WTC11 (cell line): ENCODE results near the gene KRT4.

Experiments
- ATF1 ChIP-seq: sonication (generic); formaldehyde crosslinking; IDR thresholded peaks from 2 replicates; pipeline ENCODE4 v1.8.1; 2023; ENCODE audit warnings: mild to moderate bottlenecking, moderate library complexity, missing genetic modification reagents
- FOXP1 ChIP-seq: sonication (generic); formaldehyde crosslinking; IDR thresholded peaks from 2 replicates; pipeline ENCODE4 v1.8.0; 2022; ENCODE audit warnings: missing genetic modification reagents, mild to moderate bottlenecking, moderate library complexity, borderline replicate concordance
- NR2C2 ChIP-seq: sonication (generic); formaldehyde crosslinking; IDR thresholded peaks from 2 replicates; pipeline ENCODE4 v1.8.0; 2022; ENCODE audit warnings: mild to moderate bottlenecking, missing genetic modification reagents
- SP1 ChIP-seq: sonication (generic); formaldehyde crosslinking; conservative IDR thresholded peaks from 2 replicates; pipeline ENCODE4 v1.8.1; 2022; ENCODE audit warnings: missing genetic modification reagents
- ZNF121 ChIP-seq: sonication (generic); formaldehyde crosslinking; IDR thresholded peaks from 2 replicates; pipeline ENCODE4 v1.8.0; 2023; ENCODE audit warnings: missing genetic modification reagents
- TF ChIP-seq, protein P1 (sequence below): sonication (generic); formaldehyde crosslinking; IDR thresholded peaks from 2 replicates; pipeline ENCODE4 v1.8.0; 2022; ENCODE audit warnings: mild to moderate bottlenecking, missing genetic modification reagents
- TF ChIP-seq, protein P2 (sequence below): fragments of 200-600 bp; IDR thresholded peaks from 2 replicates; pipeline ENCODE4 v1.8.0; 2022; ENCODE audit warnings: antibody characterized with exemption

DNA sequence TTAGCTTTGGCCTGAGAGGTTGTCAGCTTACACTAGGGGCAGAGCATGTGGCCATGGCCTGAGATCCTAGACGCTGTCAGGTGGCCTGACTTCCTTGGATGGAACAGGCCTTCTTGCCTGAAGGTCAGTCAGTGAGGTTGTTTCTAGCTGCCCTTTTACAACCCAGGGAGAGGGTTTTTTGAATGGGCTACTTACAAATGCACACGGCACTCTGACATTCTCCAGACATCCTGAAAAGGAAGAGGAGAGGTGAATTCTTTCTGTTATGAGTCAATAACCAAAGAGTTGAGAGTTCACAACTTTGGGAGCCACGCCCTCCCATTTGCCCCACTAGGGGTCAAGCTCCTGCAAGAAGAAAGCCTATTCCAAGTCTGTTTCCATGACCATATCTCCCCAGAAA, 44.6 kb downstream of the KRT4 start:
- TF ChIP-seq, protein P1, sequence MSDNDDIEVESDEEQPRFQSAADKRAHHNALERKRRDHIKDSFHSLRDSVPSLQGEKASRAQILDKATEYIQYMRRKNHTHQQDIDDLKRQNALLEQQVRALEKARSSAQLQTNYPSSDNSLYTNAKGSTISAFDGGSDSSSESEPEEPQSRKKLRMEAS (CRISPR knock-in tag) = no peak
- TF ChIP-seq ZNF121 (CRISPR knock-in tag) = no peak
- no peak for TF ChIP-seq SP1 (CRISPR knock-in tag)
- TF ChIP-seq, protein P2, sequence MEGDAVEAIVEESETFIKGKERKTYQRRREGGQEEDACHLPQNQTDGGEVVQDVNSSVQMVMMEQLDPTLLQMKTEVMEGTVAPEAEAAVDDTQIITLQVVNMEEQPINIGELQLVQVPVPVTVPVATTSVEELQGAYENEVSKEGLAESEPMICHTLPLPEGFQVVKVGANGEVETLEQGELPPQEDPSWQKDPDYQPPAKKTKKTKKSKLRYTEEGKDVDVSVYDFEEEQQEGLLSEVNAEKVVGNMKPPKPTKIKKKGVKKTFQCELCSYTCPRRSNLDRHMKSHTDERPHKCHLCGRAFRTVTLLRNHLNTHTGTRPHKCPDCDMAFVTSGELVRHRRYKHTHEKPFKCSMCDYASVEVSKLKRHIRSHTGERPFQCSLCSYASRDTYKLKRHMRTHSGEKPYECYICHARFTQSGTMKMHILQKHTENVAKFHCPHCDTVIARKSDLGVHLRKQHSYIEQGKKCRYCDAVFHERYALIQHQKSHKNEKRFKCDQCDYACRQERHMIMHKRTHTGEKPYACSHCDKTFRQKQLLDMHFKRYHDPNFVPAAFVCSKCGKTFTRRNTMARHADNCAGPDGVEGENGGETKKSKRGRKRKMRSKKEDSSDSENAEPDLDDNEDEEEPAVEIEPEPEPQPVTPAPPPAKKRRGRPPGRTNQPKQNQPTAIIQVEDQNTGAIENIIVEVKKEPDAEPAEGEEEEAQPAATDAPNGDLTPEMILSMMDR = no peak
- no peak for TF ChIP-seq NR2C2 (CRISPR knock-in tag)
- no peak for TF ChIP-seq FOXP1 (CRISPR knock-in tag)
- no peak for TF ChIP-seq ATF1
